NCI-H2196 (cell line): ENCODE measurements around the gene PPP1R14C.

Experiments used
- DNase-seq: peaks from one replicate; lab custom pipeline; 2025; ENCODE audit not compliant: unreplicated experiment; lab: John Stamatoyannopoulos, UW

Gene PPP1R14C

GRCh38 chr6:150290429-150290828 is 147.6 kb downstream of the PPP1R14C start:
- DNase-seq = no peak

GRCh38 chr6:150291968-150292710 is 149.3 kb downstream of the PPP1R14C start:
- DNase-seq = no peak

GRCh38 chr6:150293019-150293418 is 150.2 kb downstream of the PPP1R14C start:
- DNase-seq = no peak

- DNase-seq = no peak
Measured at GRCh38 chr6:150293423-150294173, 150.8 kb downstream of the PPP1R14C start.

GRCh38 chr6:150296890-150297289 is 154.0 kb downstream of the PPP1R14C start:
- no peak for DNase-seq

GRCh38 chr6:150297327-150298029 is 154.6 kb downstream of the PPP1R14C start:
- no peak for DNase-seq

GRCh38 chr6:150298030-150298380 is 155.2 kb downstream of the PPP1R14C start:
- no peak for DNase-seq

- no peak for DNase-seq
Measured at GRCh38 chr6:150298676-150299075, 155.8 kb downstream of the PPP1R14C start.
